Fibroblast of skin of back (primary cell): Measurements from ENCODE around the gene CD99.
"Not testable (repeated sequence)": the region's sequence is repeated elsewhere in the genome, so short reads cannot be mapped to it uniquely, and the experiment has no call there.

ENCODE experiments used
- DNase-seq: peaks from one replicate; pipeline ENCODE4 v3.0.0-alpha.2; 2013

The CD99 gene

DNA sequence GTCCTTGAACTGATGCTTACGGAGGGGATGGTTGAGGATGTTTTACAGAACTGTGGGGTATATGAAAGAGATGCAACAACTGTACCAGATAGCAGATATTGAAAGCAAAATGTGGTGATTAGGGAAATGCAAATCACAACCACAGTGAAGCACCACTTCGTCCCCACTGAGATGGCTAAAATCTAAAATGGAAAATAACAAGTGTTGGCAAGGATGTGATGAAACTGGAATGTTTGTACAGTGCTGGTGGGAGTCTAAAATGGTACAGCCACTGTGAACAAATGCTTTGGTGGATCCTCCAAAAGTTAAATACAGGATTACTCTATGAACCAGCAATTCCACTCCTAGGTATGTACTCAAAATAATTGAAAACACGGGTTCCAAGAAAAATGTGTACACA lies 83.7 kb downstream of the CD99 start:
- DNase-seq, result no peak

DNA sequence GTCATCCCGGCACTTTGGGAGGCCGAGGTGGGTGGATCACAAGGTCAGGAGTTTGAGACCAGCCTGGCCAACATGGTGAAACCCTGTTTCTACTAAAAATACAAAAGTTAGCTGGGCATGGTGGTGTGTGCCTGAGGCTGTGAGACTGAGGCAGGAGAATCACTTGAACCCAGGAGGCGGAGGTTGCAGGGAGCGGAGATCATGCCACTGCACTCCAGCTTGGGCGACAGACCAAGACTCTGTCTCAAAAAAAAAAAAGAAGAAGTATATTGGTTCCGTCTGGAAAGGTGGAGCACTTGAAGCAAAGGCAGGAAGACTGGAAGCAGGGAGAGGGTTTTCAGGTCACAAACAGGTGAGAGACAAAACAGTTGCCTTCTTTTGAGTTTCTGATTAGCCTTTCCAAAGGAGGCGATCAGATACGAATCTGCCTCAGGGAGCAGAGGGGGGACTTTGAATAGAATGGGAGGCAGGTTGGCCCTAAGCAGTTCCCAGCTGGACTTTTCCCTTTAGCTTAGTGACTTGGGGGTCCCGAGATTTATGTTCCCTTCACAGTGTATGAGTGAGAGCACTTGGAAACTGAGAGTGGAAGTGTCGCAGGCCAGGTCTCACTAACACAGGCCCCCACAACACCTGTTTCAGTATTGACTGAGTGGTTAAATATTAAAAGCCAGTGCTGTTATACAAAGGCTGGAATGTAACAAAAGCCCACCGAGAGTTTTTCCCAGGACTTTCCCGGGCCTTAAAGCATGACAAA lies 89.6 kb downstream of the CD99 start:
- DNase-seq, result not testable (repeated sequence)

- no peak for DNase-seq
Observed at GRCh38 chrX:2781226-2781571, 90.1 kb downstream of the CD99 start.

GRCh38 chrX:2781698-2782097 lies 90.6 kb downstream of the CD99 start:
- DNase-seq, result no peak

- no peak for DNase-seq
Observed at GRCh38 chrX:2782171-2782570, 91.1 kb downstream of the CD99 start.

DNA sequence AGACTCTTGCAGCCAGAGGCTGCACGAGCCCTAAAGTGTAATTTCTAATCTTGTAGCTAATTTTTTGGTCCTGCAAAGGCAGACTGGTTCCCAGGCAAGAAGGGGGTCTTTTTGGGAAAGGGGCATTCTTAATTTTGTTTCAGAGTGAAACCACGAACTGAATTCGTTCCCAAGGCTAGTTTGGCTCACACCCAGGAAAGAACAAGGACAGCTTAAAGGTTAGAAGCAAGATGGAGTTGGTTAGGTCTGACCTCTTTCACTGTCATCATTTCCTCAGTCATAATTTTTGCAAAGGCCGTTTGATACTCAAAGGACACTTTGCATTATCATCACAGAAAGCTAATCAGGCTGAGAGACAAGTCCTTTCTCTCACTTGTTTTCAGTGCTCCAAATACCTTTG lies 91.7 kb downstream of the CD99 start:
- no peak for DNase-seq

DNA sequence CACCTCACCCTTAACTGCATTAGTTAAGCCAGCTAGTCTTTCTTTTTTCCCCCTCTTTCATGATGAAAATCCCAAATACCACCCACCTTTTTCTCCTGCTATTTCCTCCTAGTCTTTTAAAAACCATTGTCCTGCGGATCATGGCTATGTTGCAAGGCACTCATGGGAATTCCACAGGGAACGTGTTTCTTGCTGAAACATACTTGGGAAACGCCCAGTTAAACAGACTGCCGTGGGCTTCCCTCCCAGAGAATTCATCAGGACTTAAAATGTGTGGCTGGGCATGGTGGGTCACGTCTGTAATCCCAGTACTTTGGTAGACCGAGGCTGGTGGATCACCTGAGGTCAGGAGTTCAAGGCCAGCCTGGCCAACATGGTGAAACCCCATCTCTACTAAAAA lies 92.9 kb downstream of the CD99 start:
- no peak for DNase-seq

- no peak for DNase-seq
Observed at GRCh38 chrX:2785538-2785937, 94.4 kb downstream of the CD99 start.

DNA sequence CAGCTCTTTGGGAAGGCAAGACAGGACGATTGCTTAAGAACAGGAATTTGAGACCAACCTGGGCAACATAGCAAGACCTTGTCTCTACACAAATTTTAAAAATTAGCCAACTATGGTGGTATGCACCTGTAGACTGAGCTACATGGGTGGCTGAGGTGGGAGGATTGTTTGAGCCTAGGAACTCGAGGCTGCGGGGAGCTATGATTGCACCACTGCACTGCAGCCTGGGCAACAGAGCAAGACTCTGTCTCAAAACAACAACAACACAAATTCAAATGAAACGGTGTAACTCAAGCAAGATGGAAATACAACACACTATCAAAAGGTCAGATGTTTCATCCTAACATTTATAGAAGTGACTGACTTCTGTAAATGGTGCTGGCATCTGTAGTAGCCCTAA lies 97.9 kb downstream of the CD99 start:
- no peak for DNase-seq

DNA sequence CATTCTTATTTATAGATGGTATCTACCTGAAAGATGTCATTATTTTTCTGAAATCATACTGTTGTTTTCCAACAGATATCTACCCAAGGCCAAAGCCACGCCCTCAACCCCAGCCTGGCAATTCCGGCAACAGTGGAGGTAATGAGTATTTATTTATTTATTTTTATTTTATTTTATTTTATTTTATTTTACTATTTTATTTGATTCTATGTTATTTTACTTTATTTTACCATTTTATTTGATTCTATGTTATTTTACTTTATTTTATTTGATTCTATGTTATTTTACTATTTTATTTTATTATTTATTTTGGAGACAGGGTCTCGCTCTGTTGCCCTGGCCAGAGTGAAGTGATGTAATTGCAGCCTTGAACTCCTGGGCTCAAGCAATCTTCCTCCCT lies 98.5 kb downstream of the CD99 start:
- DNase-seq, result no peak
